Dendritic cell treated with granulocyte-macrophage colony-stimulating factor and Interleukin-4, amounts not matched to agents 40 ng/mL and 50 ng/mL, for 4 days (primary cell): ENCODE results near the gene CFAP46.
"Not testable (repeated sequence)": the region's sequence is repeated elsewhere in the genome, so short reads cannot be mapped to it uniquely, and the experiment has no call there.

ENCODE experiments used
- H3K27ac Mint-ChIP-seq: one replicate; pipeline ENCODE4 v1.8.0; 2022; ENCODE audit warnings: mild to moderate bottlenecking, mixed read lengths
- H3K27me3 Mint-ChIP-seq: one replicate; pipeline ENCODE4 v1.8.0; 2022; ENCODE audit warnings: mild to moderate bottlenecking, mixed read lengths
- H3K36me3 Mint-ChIP-seq: one replicate; pipeline ENCODE4 v1.8.0; 2022; ENCODE audit warnings: low read depth, mixed read lengths
- H3K4me1 Mint-ChIP-seq: one replicate; pipeline ENCODE4 v1.8.0; 2022; ENCODE audit warnings: low read depth, mixed read lengths
- H3K4me3 Mint-ChIP-seq: one replicate; pipeline ENCODE4 v1.8.0; 2022; ENCODE audit warnings: mild to moderate bottlenecking, moderate library complexity, mixed read lengths
- H3K9me3 Mint-ChIP-seq: one replicate; pipeline ENCODE4 v1.8.0; 2022; ENCODE audit warnings: mixed read lengths
- intact Hi-C: fragments of 100-400 bp; cut with micrococcal nuclease; formaldehyde crosslinking; loops from one replicate; pipeline ENCODE4 v1.15.0; 2022

The CFAP46 gene

GRCh38 chr10:132907821-132908620, 34.3 kb downstream of the CFAP46 start:
- Mint-ChIP-seq H3K27me3 (peaks cover 15% of the 10 kb centered on the region), H3K27ac (no peak overlapping the region), H3K4me1 (peaks cover 9% of the 10 kb centered on the region), H3K36me3 (no peaks in the 10 kb centered on the region), H3K4me3 (no peak overlapping the region), H3K9me3 (peaks cover 11% of the 10 kb centered on the region)
- intact Hi-C loops, result no loop called here

DNA sequence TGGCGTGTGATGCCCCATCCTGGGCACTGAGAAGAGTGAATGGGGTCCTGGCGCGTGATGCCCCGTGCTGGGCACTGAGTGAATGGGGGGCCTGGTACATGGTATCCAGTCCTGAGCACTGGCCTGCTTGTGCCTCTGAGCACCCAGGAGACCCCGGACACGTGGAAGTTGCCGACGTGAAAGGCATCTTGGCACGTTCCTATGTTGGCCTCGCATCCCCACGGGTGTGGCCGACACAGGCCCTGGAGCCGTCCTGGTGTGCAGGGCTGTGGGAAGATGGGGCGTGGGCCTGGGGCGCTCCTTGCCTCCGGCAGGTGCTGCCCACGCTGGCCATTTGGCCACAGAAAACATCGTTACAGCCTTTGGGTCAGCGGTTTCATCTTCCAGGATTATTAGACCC, 35.5 kb downstream of the CFAP46 start:
- H3K27me3 Mint-ChIP-seq, result peaks cover 14% of the 10 kb centered on the region
- peaks cover 11% of the 10 kb centered on the region for H3K9me3 Mint-ChIP-seq
- peaks cover 9% of the 10 kb centered on the region for H3K4me1 Mint-ChIP-seq
- intact Hi-C loops, result no loop called here
- no peak overlapping the region for H3K27ac Mint-ChIP-seq
- no peak overlapping the region for H3K4me3 Mint-ChIP-seq
- H3K36me3 Mint-ChIP-seq, result no peaks in the 10 kb centered on the region

GRCh38 chr10:132906106-132906505, 36.3 kb downstream of the CFAP46 start:
- intact Hi-C loops, result no loop called here
- H3K36me3 Mint-ChIP-seq, result no peaks in the 10 kb centered on the region
- no peak overlapping the region for H3K4me3 Mint-ChIP-seq
- H3K4me1 Mint-ChIP-seq, result peaks cover 9% of the 10 kb centered on the region
- peaks cover 11% of the 10 kb centered on the region for H3K9me3 Mint-ChIP-seq
- H3K27ac Mint-ChIP-seq, result no peak overlapping the region
- peaks cover 16% of the 10 kb centered on the region for H3K27me3 Mint-ChIP-seq

DNA sequence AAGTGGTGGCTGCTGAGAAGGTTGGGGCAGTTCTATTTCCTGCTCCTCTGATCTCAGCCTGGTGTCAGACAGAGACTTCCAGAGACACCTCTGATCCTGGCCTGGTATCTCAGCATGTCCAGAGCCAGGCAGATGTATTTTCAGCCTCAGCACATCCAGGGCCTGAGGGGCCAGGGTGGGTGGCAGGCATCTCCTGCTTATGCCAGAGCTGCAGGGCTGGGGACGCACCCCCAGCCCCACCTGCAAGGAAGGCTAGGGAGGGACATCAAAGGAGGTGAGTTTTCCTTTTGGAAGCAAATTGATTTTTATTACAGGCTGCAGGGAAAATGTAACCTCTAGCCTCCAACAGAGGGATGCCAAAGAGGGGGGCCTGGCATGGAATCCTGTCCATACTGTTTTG, 36.7 kb downstream of the CFAP46 start:
- H3K36me3 Mint-ChIP-seq, result no peaks in the 10 kb centered on the region
- peaks cover 11% of the 10 kb centered on the region for H3K9me3 Mint-ChIP-seq
- H3K4me3 Mint-ChIP-seq, result no peak overlapping the region
- intact Hi-C loops, result loop anchor here (2.0 kb wide), 1 partner anchor 219 kb away; no protein-coding TSS in a partner anchor
- peaks cover 9% of the 10 kb centered on the region for H3K4me1 Mint-ChIP-seq
- H3K27me3 Mint-ChIP-seq, result peaks cover 16% of the 10 kb centered on the region
- no peak overlapping the region for H3K27ac Mint-ChIP-seq

DNA sequence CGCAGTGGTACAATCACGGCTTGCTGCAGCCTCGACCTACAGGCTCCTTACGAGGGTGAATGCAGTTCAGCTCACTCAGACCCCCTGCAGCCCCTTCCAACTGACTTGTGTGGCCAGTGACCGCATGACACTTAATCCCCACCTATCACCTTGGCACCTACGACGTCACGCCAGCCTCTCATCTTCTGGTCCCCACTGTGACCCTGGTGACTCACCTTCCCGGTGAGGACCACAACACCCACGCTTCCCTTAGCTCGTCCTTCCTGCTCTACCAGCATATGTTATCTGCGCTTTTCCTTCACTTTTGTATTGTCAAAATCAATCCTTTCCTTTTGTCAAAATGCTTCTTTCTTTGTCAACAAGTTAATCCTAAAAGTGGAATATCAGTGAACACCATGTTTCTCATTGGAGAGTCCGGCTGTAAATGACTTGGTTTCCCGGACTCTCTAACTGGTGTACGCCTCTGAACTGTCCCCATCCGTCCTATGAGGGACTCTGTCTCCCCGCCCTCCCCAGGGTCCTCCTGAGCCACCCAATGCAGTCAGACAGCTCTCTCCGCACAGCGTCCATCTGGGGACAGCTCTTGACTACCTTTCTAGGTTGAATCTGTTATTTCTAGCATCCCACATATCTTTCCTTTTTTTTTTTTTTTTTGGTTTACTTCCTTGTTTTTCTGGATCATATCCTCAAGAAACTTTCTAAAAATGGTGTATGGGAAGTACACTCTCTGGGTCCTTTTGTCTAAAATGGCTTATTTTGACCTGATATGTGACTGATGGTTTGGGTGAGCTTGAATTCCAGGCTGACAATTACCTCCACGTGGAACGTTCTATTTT, 37.3 kb downstream of the CFAP46 start:
- Mint-ChIP-seq H3K9me3 (peaks cover 11% of the 10 kb centered on the region), H3K27me3 (peaks cover 16% of the 10 kb centered on the region), H3K4me3 (no peak overlapping the region), H3K4me1 (peaks cover 9% of the 10 kb centered on the region), H3K27ac (no peak overlapping the region), H3K36me3 (no peaks in the 10 kb centered on the region)
- intact Hi-C loops, result loop anchor here (2.0 kb wide), 1 partner anchor 220 kb away; no protein-coding TSS in a partner anchor

- intact Hi-C loops, result loop anchor here (2.0 kb wide), 1 partner anchor 221 kb away; no protein-coding TSS in a partner anchor
- peaks cover 11% of the 10 kb centered on the region for H3K9me3 Mint-ChIP-seq
- H3K27ac Mint-ChIP-seq, result no peak overlapping the region
- H3K27me3 Mint-ChIP-seq, result peaks cover 16% of the 10 kb centered on the region
- H3K4me3 Mint-ChIP-seq, result no peak overlapping the region
- no peaks in the 10 kb centered on the region for H3K36me3 Mint-ChIP-seq
- H3K4me1 Mint-ChIP-seq, result peaks cover 9% of the 10 kb centered on the region
Observed at GRCh38 chr10:132904181-132904813, 38.1 kb downstream of the CFAP46 start.

DNA sequence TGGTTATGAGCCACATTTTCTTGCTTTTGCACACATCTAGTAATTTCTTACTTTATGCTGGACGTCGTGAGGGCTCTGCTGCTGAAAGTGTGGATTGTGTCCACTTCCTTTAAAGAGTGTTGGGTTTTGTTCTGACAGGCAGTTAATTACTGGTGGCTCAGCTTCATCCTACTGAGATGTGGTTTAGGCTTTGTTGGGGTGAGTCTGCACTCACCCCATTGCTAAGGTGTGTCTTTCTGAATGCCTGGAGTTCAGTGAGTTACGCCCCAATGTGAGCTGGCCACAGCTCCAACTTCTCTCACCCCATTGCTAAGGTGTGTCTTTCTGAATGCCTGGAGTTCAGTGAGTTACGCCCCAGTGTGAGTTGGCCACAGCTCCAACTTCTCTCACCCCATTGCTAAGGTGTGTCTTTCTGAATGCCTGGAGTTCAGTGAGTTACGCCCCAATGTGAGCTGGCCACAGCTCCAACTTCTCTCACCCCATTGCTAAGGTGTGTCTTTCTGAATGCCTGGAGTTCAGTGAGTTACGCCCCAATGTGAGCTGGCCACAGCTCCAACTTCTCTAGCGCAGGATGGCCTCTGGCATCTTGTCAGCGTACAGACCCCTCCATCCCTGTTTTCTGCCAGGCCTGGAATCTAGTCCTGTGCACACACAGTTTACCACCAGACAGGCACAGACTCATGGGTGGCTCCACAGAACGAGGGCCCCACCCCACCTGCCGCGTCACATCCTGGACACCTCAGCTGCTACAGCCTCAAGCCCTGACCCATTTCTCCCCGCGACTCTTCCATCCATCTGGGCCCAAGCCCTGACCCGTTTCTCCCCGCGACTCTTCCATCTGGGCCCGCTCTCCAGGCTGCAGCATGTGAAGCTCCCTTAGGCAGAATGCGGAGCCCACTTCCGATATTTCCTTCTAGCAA, 39.5 kb downstream of the CFAP46 start:
- intact Hi-C loops, H3K36me3 Mint-ChIP-seq, H3K4me1 Mint-ChIP-seq, H3K4me3 Mint-ChIP-seq, H3K27ac Mint-ChIP-seq: not testable (repeated sequence)
- Mint-ChIP-seq H3K27me3 (peaks cover 14% of the 10 kb centered on the region), H3K9me3 (peaks cover 11% of the 10 kb centered on the region)

- intact Hi-C loops, result no loop called here
- Mint-ChIP-seq H3K27ac (no peak overlapping the region), H3K4me1 (peaks cover 9% of the 10 kb centered on the region), H3K36me3 (no peaks in the 10 kb centered on the region), H3K9me3 (peaks cover 11% of the 10 kb centered on the region), H3K4me3 (no peak overlapping the region), H3K27me3 (peaks cover 14% of the 10 kb centered on the region)
Observed at GRCh38 chr10:132901351-132901750, 41.0 kb downstream of the CFAP46 start.

GRCh38 chr10:132900211-132900756, 42.1 kb downstream of the CFAP46 start:
- Mint-ChIP-seq H3K27me3 (peaks cover 14% of the 10 kb centered on the region), H3K4me3 (no peak overlapping the region), H3K9me3 (peaks cover 8% of the 10 kb centered on the region), H3K27ac (no peak overlapping the region), H3K4me1 (peaks cover 9% of the 10 kb centered on the region), H3K36me3 (no peaks in the 10 kb centered on the region)
- intact Hi-C loops, result no loop called here

DNA sequence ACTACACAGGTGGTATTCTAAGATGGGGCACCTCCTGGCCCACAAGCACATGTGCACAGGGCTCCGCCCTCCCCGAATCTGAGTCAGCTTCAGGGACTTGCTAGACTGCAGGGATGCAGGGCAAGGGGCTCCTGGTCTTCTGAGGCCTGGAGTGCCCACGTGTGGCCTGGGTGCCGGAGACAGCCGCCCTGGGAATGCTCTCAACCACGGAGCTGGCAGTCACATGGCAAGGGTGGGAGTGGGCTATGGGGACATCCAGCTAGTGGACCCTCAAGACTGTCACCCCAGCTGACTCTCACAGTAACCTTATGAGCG, 42.7 kb downstream of the CFAP46 start:
- intact Hi-C loops, result no loop called here
- H3K4me1 Mint-ChIP-seq, result peaks cover 4% of the 10 kb centered on the region
- H3K9me3 Mint-ChIP-seq, result peaks cover 2% of the 10 kb centered on the region
- no peaks in the 10 kb centered on the region for H3K36me3 Mint-ChIP-seq
- no peak overlapping the region for H3K4me3 Mint-ChIP-seq
- no peak overlapping the region for H3K27ac Mint-ChIP-seq
- peaks cover 15% of the 10 kb centered on the region for H3K27me3 Mint-ChIP-seq

GRCh38 chr10:132899054-132899750, 43.2 kb downstream of the CFAP46 start:
- intact Hi-C loops, result no loop called here
- Mint-ChIP-seq H3K27ac (no peak overlapping the region), H3K4me1 (no peaks in the 10 kb centered on the region), H3K36me3 (no peaks in the 10 kb centered on the region), H3K9me3 (no peaks in the 10 kb centered on the region), H3K27me3 (peaks cover 17% of the 10 kb centered on the region), H3K4me3 (no peak overlapping the region)

DNA sequence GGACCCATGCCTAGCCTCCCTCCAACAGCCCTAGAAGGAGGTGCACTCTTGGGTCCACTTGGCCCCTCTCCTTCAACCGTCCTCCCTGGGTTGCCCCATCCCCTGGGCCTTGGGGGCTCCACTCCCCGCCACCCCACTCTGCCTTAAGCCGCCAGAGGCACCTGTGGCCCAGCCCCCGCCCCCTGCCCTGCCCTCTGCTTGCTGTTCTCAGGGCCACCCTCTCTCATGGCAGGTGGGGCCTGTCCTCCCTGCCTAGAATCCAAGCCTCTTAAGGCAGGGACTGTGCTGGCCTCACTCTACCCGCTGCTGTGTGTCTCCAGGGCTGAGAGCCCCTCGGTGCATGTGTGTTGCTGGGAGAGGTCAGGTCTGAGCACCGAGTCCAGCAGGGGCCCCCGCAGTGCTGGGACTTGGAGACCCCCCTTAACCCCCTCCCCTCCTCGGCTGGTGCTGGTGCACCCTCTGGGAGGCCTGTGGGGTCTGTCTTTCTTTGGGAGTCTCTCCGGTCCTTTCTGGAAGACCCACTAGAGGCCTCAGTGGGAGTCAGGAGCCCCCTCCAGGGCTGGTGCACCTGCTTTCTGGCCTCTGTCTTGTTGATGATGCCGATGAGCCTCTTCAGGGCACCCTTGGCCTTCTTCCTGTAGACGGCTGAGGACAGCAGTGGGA, 43.8 kb downstream of the CFAP46 start:
- no peaks in the 10 kb centered on the region for H3K36me3 Mint-ChIP-seq
- H3K4me3 Mint-ChIP-seq, result no peak overlapping the region
- H3K4me1 Mint-ChIP-seq, result no peaks in the 10 kb centered on the region
- intact Hi-C loops, result no loop called here
- H3K27me3 Mint-ChIP-seq, result peaks cover 21% of the 10 kb centered on the region
- no peaks in the 10 kb centered on the region for H3K9me3 Mint-ChIP-seq
- H3K27ac Mint-ChIP-seq, result no peak overlapping the region
